Measurements from ENCODE around the gene ABT1.

DNA sequence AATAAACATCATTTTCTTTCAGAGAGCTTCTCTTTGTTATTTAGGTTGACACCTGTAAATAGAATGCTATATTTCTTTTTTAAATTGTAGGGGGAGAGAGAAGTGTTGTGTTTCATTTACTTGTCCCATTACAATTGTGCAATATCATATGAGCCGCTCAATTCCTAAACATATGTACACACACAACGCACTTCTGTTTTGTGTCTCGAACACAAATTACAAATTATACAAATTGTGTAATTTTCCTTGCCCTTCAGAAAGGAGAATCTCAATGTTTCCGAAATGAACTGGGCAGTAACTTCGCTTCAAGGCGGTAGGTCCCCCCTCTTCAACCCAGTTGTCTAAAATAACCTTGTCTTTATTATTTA, 2.6 kb upstream of the ABT1 start:
- TF ChIP-seq, protein P1, sequence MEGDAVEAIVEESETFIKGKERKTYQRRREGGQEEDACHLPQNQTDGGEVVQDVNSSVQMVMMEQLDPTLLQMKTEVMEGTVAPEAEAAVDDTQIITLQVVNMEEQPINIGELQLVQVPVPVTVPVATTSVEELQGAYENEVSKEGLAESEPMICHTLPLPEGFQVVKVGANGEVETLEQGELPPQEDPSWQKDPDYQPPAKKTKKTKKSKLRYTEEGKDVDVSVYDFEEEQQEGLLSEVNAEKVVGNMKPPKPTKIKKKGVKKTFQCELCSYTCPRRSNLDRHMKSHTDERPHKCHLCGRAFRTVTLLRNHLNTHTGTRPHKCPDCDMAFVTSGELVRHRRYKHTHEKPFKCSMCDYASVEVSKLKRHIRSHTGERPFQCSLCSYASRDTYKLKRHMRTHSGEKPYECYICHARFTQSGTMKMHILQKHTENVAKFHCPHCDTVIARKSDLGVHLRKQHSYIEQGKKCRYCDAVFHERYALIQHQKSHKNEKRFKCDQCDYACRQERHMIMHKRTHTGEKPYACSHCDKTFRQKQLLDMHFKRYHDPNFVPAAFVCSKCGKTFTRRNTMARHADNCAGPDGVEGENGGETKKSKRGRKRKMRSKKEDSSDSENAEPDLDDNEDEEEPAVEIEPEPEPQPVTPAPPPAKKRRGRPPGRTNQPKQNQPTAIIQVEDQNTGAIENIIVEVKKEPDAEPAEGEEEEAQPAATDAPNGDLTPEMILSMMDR (IDR thresholded peaks at IDR 0.05) = no peak
- TF ChIP-seq EZH2 (IDR thresholded peaks at IDR 0.05; ENCODE audit: borderline replicate concordance, insufficient read depth, low read depth, low read length, poor library complexity, severe bottlenecking) = no peak

All from B cell (primary cell).